NCI-H1092 treated with DMSO at 0.1 percent for 48 hours (cell line): ENCODE results near the gene MSH2.
"Not testable (repeated sequence)": the region's sequence is repeated elsewhere in the genome, so short reads cannot be mapped to it uniquely, and the experiment has no call there.

Source experiments
- DNase-seq: peaks from one replicate; lab custom pipeline; 2025; lab: John Stamatoyannopoulos, UW

MSH2 gene

GRCh38 chr2:47402805-47403608, at the start of gene MSH2:
TSS of gene MSH2 (plus strand) at chr2:47403156. CDS start at chr2:47403192, 36 bp downstream.
- DNase-seq, result peak; percentile 96

- DNase-seq, result no peak
These were observed 48.7 kb upstream of the MSH2 start for GRCh38 chr2:47354013-47354847.

- DNase-seq, result no peak
These were observed 48.1 kb upstream of the MSH2 start for GRCh38 chr2:47354848-47355204.

GRCh38 chr2:47357483-47357882, 45.5 kb upstream of the MSH2 start:
- no peak for DNase-seq

- DNase-seq, result no peak
These were observed 43.5 kb upstream of the MSH2 start for GRCh38 chr2:47359375-47359868.

GRCh38 chr2:47360283-47360682, 42.7 kb upstream of the MSH2 start:
- no peak for DNase-seq

- DNase-seq, result no peak
These were observed 42.0 kb upstream of the MSH2 start for GRCh38 chr2:47360927-47361326.

GRCh38 chr2:47361505-47362229, 41.3 kb upstream of the MSH2 start:
- DNase-seq, result not testable (repeated sequence)

GRCh38 chr2:47373747-47374146, 29.2 kb upstream of the MSH2 start:
- peak; percentile 9 for DNase-seq

GRCh38 chr2:47375307-47375706, 27.6 kb upstream of the MSH2 start:
- DNase-seq, result no peak

- DNase-seq, result no peak
These were observed 23.6 kb upstream of the MSH2 start for GRCh38 chr2:47379384-47379783.

GRCh38 chr2:47381408-47381807, 21.5 kb upstream of the MSH2 start:
- DNase-seq, result no peak

- no peak for DNase-seq
These were observed 16.4 kb upstream of the MSH2 start for GRCh38 chr2:47386551-47386950.

- no peak for DNase-seq
These were observed 14.1 kb upstream of the MSH2 start for GRCh38 chr2:47388888-47389287.

- no peak for DNase-seq
These were observed 13.3 kb upstream of the MSH2 start for GRCh38 chr2:47389692-47390091.

- DNase-seq, result peak; percentile 18
These were observed 984 bp upstream of the MSH2 start for GRCh38 chr2:47401789-47402554.

GRCh38 chr2:47402555-47402804, 476 bp upstream of the MSH2 start:
- DNase-seq, result no peak

- DNase-seq, result peak; percentile 12
These were observed 745 bp downstream of the MSH2 start for GRCh38 chr2:47403609-47404193.

GRCh38 chr2:47404356-47404755, 1.4 kb downstream of the MSH2 start:
- DNase-seq, result no peak

GRCh38 chr2:47405757-47406156, 2.8 kb downstream of the MSH2 start:
- no peak for DNase-seq

- not testable (repeated sequence) for DNase-seq
These were observed 3.8 kb downstream of the MSH2 start for GRCh38 chr2:47406649-47407330.
